ENCODE results near the gene PTGER2.

Gene PTGER2

GRCh38 chr14:52338051-52338681 is 24.1 kb downstream of the PTGER2 start:
- DNase-seq = no peak

GRCh38 chr14:52339262-52339661 is 25.1 kb downstream of the PTGER2 start:
- no peak for DNase-seq

- no peak for DNase-seq
These were observed 28.9 kb downstream of the PTGER2 start for GRCh38 chr14:52342849-52343596.

- no peak for DNase-seq
These were observed 32.7 kb downstream of the PTGER2 start for GRCh38 chr14:52346778-52347177.

GRCh38 chr14:52348279-52348678 is 34.2 kb downstream of the PTGER2 start:
- DNase-seq = no peak

- DNase-seq = no peak
These were observed 34.7 kb downstream of the PTGER2 start for GRCh38 chr14:52348776-52349175.

GRCh38 chr14:52349731-52350130 is 35.6 kb downstream of the PTGER2 start:
- no peak for DNase-seq

- no peak for DNase-seq
These were observed 36.3 kb downstream of the PTGER2 start for GRCh38 chr14:52350445-52350844.

GRCh38 chr14:52351233-52352060 is 37.3 kb downstream of the PTGER2 start:
- peak; percentile 64 for DNase-seq

- DNase-seq = no peak
These were observed 38.0 kb downstream of the PTGER2 start for GRCh38 chr14:52352061-52352491.

GRCh38 chr14:52352569-52352968 is 38.5 kb downstream of the PTGER2 start:
- no peak for DNase-seq

GRCh38 chr14:52354242-52354641 is 40.1 kb downstream of the PTGER2 start:
- DNase-seq = no peak

- DNase-seq = no peak
These were observed 40.9 kb downstream of the PTGER2 start for GRCh38 chr14:52355016-52355431.

- no peak for DNase-seq
These were observed 41.4 kb downstream of the PTGER2 start for GRCh38 chr14:52355526-52355925.

- no peak for DNase-seq
These were observed 41.9 kb downstream of the PTGER2 start for GRCh38 chr14:52356025-52356424.

GRCh38 chr14:52360831-52361230 is 46.7 kb downstream of the PTGER2 start:
- no peak for DNase-seq

GRCh38 chr14:52363041-52363704 is 49.1 kb downstream of the PTGER2 start:
- no peak for DNase-seq

- no peak for DNase-seq
These were observed 49.8 kb downstream of the PTGER2 start for GRCh38 chr14:52363961-52364360.

GRCh38 chr14:52365071-52365470 is 51.0 kb downstream of the PTGER2 start:
- DNase-seq = no peak

GRCh38 chr14:52366796-52367315 is 52.7 kb downstream of the PTGER2 start:
- DNase-seq = no peak

GRCh38 chr14:52369305-52369801 is 55.2 kb downstream of the PTGER2 start:
- DNase-seq = no peak

GRCh38 chr14:52370406-52370935 is 56.4 kb downstream of the PTGER2 start:
- no peak for DNase-seq
